Fibroblast of lung (primary cell): ENCODE results near the gene ZNF282. TPM values are rescaled to one million over a fixed set of nuclear protein-coding genes. Genes with fewer than 3 reads are reported as not detected.

Experiments
- DNase-seq, 2 donors: peaks; one replicate each; pipeline versions ENCODE4 v3.0.0 to v3.0.0-alpha.2; 2010; ENCODE audit warnings: low read depth in 2 of 2
- H2AFZ ChIP-seq: 2 replicates; pipeline ENCODE4 v1.5.1; 2012; ENCODE audit warnings: low read length, control low read depth, inconsistent platforms
- H3K27ac ChIP-seq: 2 replicates; pipeline ENCODE4 v1.5.1; 2011; ENCODE audit warnings: low read length, control low read depth; ENCODE audit not compliant: insufficient read depth
- H3K27me3 ChIP-seq: 2 replicates; pipeline ENCODE4 v1.5.1; 2011; ENCODE audit warnings: mild to moderate bottlenecking, low read length; ENCODE audit not compliant: control insufficient read depth, insufficient read depth
- H3K36me3 ChIP-seq: 2 replicates; pipeline ENCODE4 v1.5.1; 2011; ENCODE audit warnings: low read length; ENCODE audit not compliant: control insufficient read depth, insufficient read depth
- H3K4me1 ChIP-seq: 2 replicates; pipeline ENCODE4 v1.5.1; 2011; ENCODE audit warnings: low read length; ENCODE audit not compliant: control insufficient read depth, insufficient read depth; ENCODE audit errors: extremely low read depth
- H3K4me2 ChIP-seq: 2 replicates; pipeline ENCODE4 v1.5.1; 2011; ENCODE audit warnings: low read length, control low read depth; ENCODE audit not compliant: insufficient read depth; ENCODE audit errors: extremely low read depth
- H3K4me3 ChIP-seq, 4 experiments: fragments of 200-600 bp in 1 of 4; sonication (generic) in 1 of 4; replicated peaks in 1 of 4; 2 replicates each; pipeline ENCODE4 v1.5.1; 2011 to 2016; ENCODE audit warnings: low read length in 4 of 4, low read depth in 3 of 4, mild to moderate bottlenecking in 3 of 4, control low read depth in 2 of 4, inconsistent platforms in 1 of 4, mixed read lengths in 1 of 4; ENCODE audit not compliant: insufficient read depth in 1 of 4; ENCODE audit errors: control extremely low read depth in 1 of 4
- H3K79me2 ChIP-seq: 2 replicates; pipeline ENCODE4 v1.5.1; 2012; ENCODE audit warnings: mild to moderate bottlenecking, low read length, inconsistent platforms; ENCODE audit not compliant: control insufficient read depth, insufficient read depth
- H3K9ac ChIP-seq: 2 replicates; pipeline ENCODE4 v1.5.1; 2011; ENCODE audit warnings: mild to moderate bottlenecking, low read length, control low read depth; ENCODE audit not compliant: insufficient read depth
- H3K9me3 ChIP-seq: 2 replicates; pipeline ENCODE4 v1.5.1; 2012; ENCODE audit warnings: low read depth, low read length; ENCODE audit not compliant: control insufficient read depth, insufficient read depth
- H4K20me1 ChIP-seq: 2 replicates; pipeline ENCODE4 v1.5.1; 2011; ENCODE audit warnings: low read length; ENCODE audit not compliant: control insufficient read depth, insufficient read depth; ENCODE audit errors: extremely low read depth
- EZH2 ChIP-seq: IDR thresholded peaks from 2 replicates; pipeline ENCODE4 v1.5.1; 2012; ENCODE audit warnings: low read length, control low read depth, mild to moderate bottlenecking; ENCODE audit errors: missing control alignments
- polyA plus RNA-seq, 2 donors: library from polyadenylated mRNA; depleted of rRNA in 1 of 2; stranded (reverse) in 1 of 2; unstranded in 1 of 2; fragments of >200 nt; gene quantifications; 2 replicates each; pipeline ENCODE4 v1.2.1, GENCODE V29; 2011 to 2012; ENCODE audit warnings: missing spikeins in 1 of 2
- total RNA-seq: library from RNA; depleted of rRNA; stranded (reverse); fragments of >200 nt; gene quantifications from 2 replicates; pipeline ENCODE4 v1.2.1, GENCODE V29; 2014
- TF ChIP-seq, protein P1 (sequence below), 2 donors: IDR thresholded peaks in 1 of 2; conservative IDR thresholded peaks in 1 of 2; 1 replicate in 1 of 2; 2 replicates in 1 of 2; pipeline ENCODE4 v1.5.1; 2011 to 2012; ENCODE audit warnings: low read length in 2 of 2, control low read depth in 1 of 2, inconsistent platforms in 1 of 2, low read depth in 1 of 2, mild to moderate bottlenecking in 1 of 2

ZNF282 gene
- total and polyA plus RNA-seq, 2 donors (not counting 1 experiment from before 2014, with no cell fraction given): 6.8 to 23.1 TPM

GRCh38 chr7:149197675-149198074, 2.3 kb downstream of the ZNF282 start:
- H3K9ac ChIP-seq: no peak overlapping the region
- H4K20me1 ChIP-seq: no peaks in the 10 kb centered on the region
- H3K27me3 ChIP-seq: no peaks in the 10 kb centered on the region
- no peak for DNase-seq
- H3K9me3 ChIP-seq: no peaks in the 10 kb centered on the region
- H2AFZ ChIP-seq: no peak overlapping the region
- no peak overlapping the region for H3K4me2 ChIP-seq
- TF ChIP-seq, protein P1, sequence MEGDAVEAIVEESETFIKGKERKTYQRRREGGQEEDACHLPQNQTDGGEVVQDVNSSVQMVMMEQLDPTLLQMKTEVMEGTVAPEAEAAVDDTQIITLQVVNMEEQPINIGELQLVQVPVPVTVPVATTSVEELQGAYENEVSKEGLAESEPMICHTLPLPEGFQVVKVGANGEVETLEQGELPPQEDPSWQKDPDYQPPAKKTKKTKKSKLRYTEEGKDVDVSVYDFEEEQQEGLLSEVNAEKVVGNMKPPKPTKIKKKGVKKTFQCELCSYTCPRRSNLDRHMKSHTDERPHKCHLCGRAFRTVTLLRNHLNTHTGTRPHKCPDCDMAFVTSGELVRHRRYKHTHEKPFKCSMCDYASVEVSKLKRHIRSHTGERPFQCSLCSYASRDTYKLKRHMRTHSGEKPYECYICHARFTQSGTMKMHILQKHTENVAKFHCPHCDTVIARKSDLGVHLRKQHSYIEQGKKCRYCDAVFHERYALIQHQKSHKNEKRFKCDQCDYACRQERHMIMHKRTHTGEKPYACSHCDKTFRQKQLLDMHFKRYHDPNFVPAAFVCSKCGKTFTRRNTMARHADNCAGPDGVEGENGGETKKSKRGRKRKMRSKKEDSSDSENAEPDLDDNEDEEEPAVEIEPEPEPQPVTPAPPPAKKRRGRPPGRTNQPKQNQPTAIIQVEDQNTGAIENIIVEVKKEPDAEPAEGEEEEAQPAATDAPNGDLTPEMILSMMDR (conservative IDR thresholded peaks at IDR 0.05 in 1 of 2, IDR thresholded peaks at IDR 0.05 in 1 of 2; ENCODE audit: low read depth in 1 of 2, low read length in 2 of 2): no peak
- TF ChIP-seq EZH2: no peak
- no peak overlapping the region for H3K27ac ChIP-seq
- H3K4me3 ChIP-seq: no peak overlapping the region
- H3K4me1 ChIP-seq: peaks cover 10% of the 10 kb centered on the region
- H3K79me2 ChIP-seq: peaks cover 27% of the 10 kb centered on the region
- H3K36me3 ChIP-seq: peaks cover 12% of the 10 kb centered on the region

DNA sequence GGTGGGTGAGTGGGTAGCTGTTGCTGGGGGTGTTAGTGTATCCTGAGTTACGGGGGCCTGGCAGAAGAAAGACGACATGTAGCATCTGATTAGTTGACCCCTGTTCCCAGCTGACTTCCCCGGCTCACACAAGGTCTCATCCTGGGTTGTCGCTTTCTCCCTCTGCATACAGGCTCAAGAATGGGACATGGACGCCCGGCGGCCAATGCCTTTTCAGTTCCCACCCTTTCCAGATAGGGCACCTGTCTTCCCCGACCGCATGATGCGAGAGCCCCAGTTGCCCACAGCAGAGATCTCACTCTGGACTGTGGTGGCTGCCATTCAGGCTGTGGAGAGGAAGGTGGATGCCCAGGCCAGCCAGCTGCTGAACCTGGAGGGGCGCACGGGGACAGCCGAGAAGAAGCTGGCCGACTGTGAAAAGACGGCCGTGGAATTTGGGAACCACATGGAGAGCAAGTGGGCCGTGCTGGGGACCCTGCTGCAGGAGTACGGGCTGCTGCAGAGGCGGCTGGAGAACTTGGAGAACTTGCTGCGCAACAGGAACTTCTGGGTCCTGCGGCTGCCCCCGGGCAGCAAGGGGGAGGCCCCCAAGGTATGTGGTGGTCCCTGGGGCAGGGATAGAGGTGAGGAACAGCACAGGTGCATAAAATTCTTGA, 2.9 kb downstream of the ZNF282 start:
- H3K9ac ChIP-seq: no peak overlapping the region

GRCh38 chr7:149199234-149199995, 4.1 kb downstream of the ZNF282 start:
- H3K9me3 ChIP-seq: no peaks in the 10 kb centered on the region
- no peak overlapping the region for H3K27ac ChIP-seq
- peak in 1 of 2 donors; percentile 71 for DNase-seq
- H3K4me2 ChIP-seq: no peak overlapping the region
- H3K79me2 ChIP-seq: peaks cover 38% of the 10 kb centered on the region
- no peak overlapping the region for H3K9ac ChIP-seq
- no peak overlapping the region for H3K4me3 ChIP-seq
- TF ChIP-seq EZH2: no peak
- TF ChIP-seq, protein P1 (conservative IDR thresholded peaks at IDR 0.05 in 1 of 2, IDR thresholded peaks at IDR 0.05 in 1 of 2; ENCODE audit: low read depth in 1 of 2, low read length in 2 of 2): no peak
- H2AFZ ChIP-seq: no peak overlapping the region
- peaks cover 18% of the 10 kb centered on the region for H3K36me3 ChIP-seq
- H3K27me3 ChIP-seq: no peaks in the 10 kb centered on the region
- peaks cover 10% of the 10 kb centered on the region for H3K4me1 ChIP-seq
- H4K20me1 ChIP-seq: no peaks in the 10 kb centered on the region

More for the DNA sequence above, 2.9 kb downstream of the ZNF282 start:
- Histone ChIP-seq H3K27me3 (no peaks in the 10 kb centered on the region), H3K4me3 (no peak overlapping the region), H3K4me2 (no peak overlapping the region), H4K20me1 (no peaks in the 10 kb centered on the region), H3K27ac (no peak overlapping the region), H3K9me3 (no peaks in the 10 kb centered on the region), H2AFZ (no peak overlapping the region), H3K4me1 (peaks cover 10% of the 10 kb centered on the region), H3K79me2 (peaks cover 31% of the 10 kb centered on the region), H3K36me3 (peaks cover 13% of the 10 kb centered on the region)
- DNase-seq: no peak
- no peak for TF ChIP-seq EZH2
- TF ChIP-seq, protein P1 (conservative IDR thresholded peaks at IDR 0.05 in 1 of 2, IDR thresholded peaks at IDR 0.05 in 1 of 2; ENCODE audit: low read depth in 1 of 2, low read length in 2 of 2): no peak
